ENCODE measurements around the gene CCDC88C.
"Not testable (repeated sequence)": the region's sequence is repeated elsewhere in the genome, so short reads cannot be mapped to it uniquely, and the experiment has no call there.

CCDC88C gene

GRCh38 chr14:91264151-91265150 is 153.2 kb downstream of the CCDC88C start:
- DNase-seq, result peak; percentile 34

- no peak for DNase-seq
Observed at GRCh38 chr14:91263329-91263728, 154.3 kb downstream of the CCDC88C start.

GRCh38 chr14:91261986-91262549 is 155.6 kb downstream of the CCDC88C start:
- DNase-seq, result no peak

GRCh38 chr14:91261115-91261514 is 156.5 kb downstream of the CCDC88C start:
- peak; percentile 69 for DNase-seq

- no peak for DNase-seq
Observed at GRCh38 chr14:91258876-91259275, 158.7 kb downstream of the CCDC88C start.

- no peak for DNase-seq
Observed at GRCh38 chr14:91258011-91258618, 159.5 kb downstream of the CCDC88C start.

- no peak for DNase-seq
Observed at GRCh38 chr14:91257328-91258010, 160.2 kb downstream of the CCDC88C start.

GRCh38 chr14:91256661-91257060 is 161.0 kb downstream of the CCDC88C start:
- DNase-seq, result no peak

- no peak for DNase-seq
Observed at GRCh38 chr14:91255026-91255695, 162.5 kb downstream of the CCDC88C start.

GRCh38 chr14:91254461-91254860 is 163.2 kb downstream of the CCDC88C start:
- DNase-seq, result no peak

GRCh38 chr14:91253795-91254323 is 163.8 kb downstream of the CCDC88C start:
- no peak for DNase-seq

GRCh38 chr14:91252871-91253794 is 164.5 kb downstream of the CCDC88C start:
- DNase-seq, result peak; percentile 38

GRCh38 chr14:91250912-91251311 is 166.7 kb downstream of the CCDC88C start:
- DNase-seq, result no peak

- no peak for DNase-seq
Observed at GRCh38 chr14:91249841-91250616, 167.6 kb downstream of the CCDC88C start.

GRCh38 chr14:91246051-91246852 is 171.4 kb downstream of the CCDC88C start:
- DNase-seq, result peak; percentile 80

GRCh38 chr14:91245616-91246015 is 172.0 kb downstream of the CCDC88C start:
- DNase-seq, result not testable (repeated sequence)

GRCh38 chr14:91245029-91245428 is 172.6 kb downstream of the CCDC88C start:
- peak; percentile 78 for DNase-seq

GRCh38 chr14:91244501-91244901 is 173.1 kb downstream of the CCDC88C start, which contains the start of gene GPR68:
Gene GPR68 (minus strand): TSS chr14:91244704. CDS start chr14:91235050, 9,654 bp downstream.
- DNase-seq, result no peak

- no peak for DNase-seq
Observed at GRCh38 chr14:91243074-91243471, 174.5 kb downstream of the CCDC88C start.

All from activated CD4-positive, alpha-beta T cell treated with anti-CD3 and anti-CD28 coated beads for 48 hours (primary cell).